Measurements from ENCODE around the gene P2RX4. TPM values are rescaled to one million over a fixed set of nuclear protein-coding genes. Genes with fewer than 3 reads are reported as not detected.

P2RX4 gene
- total and polyA plus RNA-seq, 2 donors (not counting 1 experiment from before 2014, with no cell fraction given): 30.4 to 31.9 TPM

DNA sequence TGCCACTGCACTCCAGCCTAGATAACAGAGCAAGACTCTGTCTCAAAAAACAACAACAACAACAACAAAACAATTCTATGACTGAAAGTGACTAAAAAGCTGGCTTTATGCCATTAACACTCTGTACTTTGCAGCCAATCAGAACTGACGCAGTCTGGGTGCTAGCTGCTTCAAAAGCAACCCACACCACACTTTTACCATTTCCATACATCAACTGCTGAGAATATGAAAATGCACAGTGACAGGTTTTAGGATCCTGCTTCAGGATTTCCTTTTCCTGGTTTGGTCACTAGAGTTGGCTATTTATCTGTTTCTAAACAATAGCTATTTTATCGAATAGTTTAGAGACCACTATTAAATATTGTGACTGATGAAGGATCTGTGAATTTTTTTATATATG, 23.1 kb upstream of the P2RX4 start:
- Histone ChIP-seq H3K36me3 (replicated peaks in 1 of 2; ENCODE audit: control extremely low read depth in 1 of 2, control insufficient read depth in 1 of 2, extremely low read depth in 1 of 2, insufficient read depth in 2 of 2, low read length in 1 of 2) (no peaks in the 10 kb centered on the region), H3K4me3 (ENCODE audit: control extremely low read depth in 1 of 5, extremely low read depth in 1 of 5, insufficient read depth in 1 of 5, low read depth in 2 of 5, low read length in 4 of 5) (no peak overlapping the region), H3K27ac (ENCODE audit: low read length in 2 of 2) (no peak overlapping the region), H3K79me2 (ENCODE audit: control insufficient read depth, insufficient read depth, low read length) (no peaks in the 10 kb centered on the region), H3K4me1 (ENCODE audit: control insufficient read depth in 2 of 2, insufficient read depth in 2 of 2, low read length in 2 of 2) (peaks cover 7 to 16% of the 10 kb centered on the region in 2 donors), H3K27me3 (replicated peaks in 1 of 4; ENCODE audit: control extremely low read depth in 1 of 4, control insufficient read depth in 3 of 4, insufficient read depth in 4 of 4, low read length in 3 of 4) (no peaks in the 10 kb centered on the region), H4K20me1 (ENCODE audit: control insufficient read depth, insufficient read depth, low read length, poor library complexity, severe bottlenecking) (no peaks in the 10 kb centered on the region), H3K9ac (ENCODE audit: low read length) (no peak overlapping the region), H3K9me3 (ENCODE audit: control extremely low read depth in 1 of 3, control insufficient read depth in 2 of 3, insufficient read depth in 1 of 3, low read length in 2 of 3) (peaks cover 0 to 4% (median 0%) of the 10 kb centered on the region in 3 donors), H2AFZ (ENCODE audit: insufficient read depth, low read depth, low read length, poor library complexity, severe bottlenecking) (no peak overlapping the region), H3K4me2 (replicated peaks; ENCODE audit: low read depth, low read length, poor library complexity, severe bottlenecking) (no peak overlapping the region)
- intact Hi-C loops (cut with micrococcal nuclease): no loop called here
- Mint-ChIP-seq H3K4me3 (no peak overlapping the region), H3K27me3 (no peaks in the 10 kb centered on the region), H3K27ac (no peak overlapping the region), H3K4me1 (peaks cover 18% of the 10 kb centered on the region), H3K9me3 (ENCODE audit: insufficient read depth) (peaks cover 3% of the 10 kb centered on the region)
- no peak for ATAC-seq (ENCODE audit: low read depth)
- no peak for TF ChIP-seq EZH2 (IDR thresholded peaks at IDR 0.05; ENCODE audit: borderline replicate concordance, insufficient read depth, low read depth, low read length, poor library complexity, severe bottlenecking)
- no peak for TF ChIP-seq CTCF (IDR thresholded peaks at IDR 0.05)
- ChIA-PET CTCF (interaction anchor here (0.9 kb wide), 1 partner anchor 21 kb away, joined by 3 read pairs; no protein-coding TSS in a partner anchor), POLR2A (no interaction called here)
- no peak for DNase-seq
- 100% methylated on average over 1 of the region's 2 CpGs for WGBS (ENCODE audit: insufficient coverage)

DNA sequence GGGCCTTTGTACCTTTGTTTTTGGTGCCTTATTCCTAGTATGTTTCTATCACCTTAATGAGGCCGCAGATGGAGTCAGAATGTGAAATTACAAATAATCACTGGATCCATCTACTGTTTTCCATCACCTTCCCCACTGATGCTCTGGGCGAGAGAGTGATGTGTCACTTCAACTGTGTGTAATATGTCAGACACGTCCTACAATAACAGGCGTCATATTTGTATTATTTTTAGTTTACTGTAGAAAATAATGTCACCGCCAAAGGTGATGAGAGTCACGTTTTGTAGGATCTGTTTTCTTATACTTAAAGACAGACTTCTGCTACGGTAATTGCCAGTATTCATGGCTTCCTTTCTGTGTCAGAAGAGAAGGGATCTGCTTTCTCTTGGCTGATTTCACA, 22.4 kb upstream of the P2RX4 start:
- intact Hi-C loops (cut with micrococcal nuclease): no loop called here
- ATAC-seq (ENCODE audit: low read depth) (no peak), DNase-seq (no peak)
- WGBS (ENCODE audit: insufficient coverage): 80% methylated on average over 1 of the region's 7 CpGs
- Histone ChIP-seq H3K36me3 (replicated peaks in 1 of 2; ENCODE audit: control extremely low read depth in 1 of 2, control insufficient read depth in 1 of 2, extremely low read depth in 1 of 2, insufficient read depth in 2 of 2, low read length in 1 of 2) (no peaks in the 10 kb centered on the region), H3K9ac (ENCODE audit: low read length) (no peak overlapping the region), H3K4me3 (ENCODE audit: control extremely low read depth in 1 of 5, extremely low read depth in 1 of 5, insufficient read depth in 1 of 5, low read depth in 2 of 5, low read length in 4 of 5) (no peak overlapping the region), H3K4me2 (replicated peaks; ENCODE audit: low read depth, low read length, poor library complexity, severe bottlenecking) (no peak overlapping the region), H3K27me3 (replicated peaks in 1 of 4; ENCODE audit: control extremely low read depth in 1 of 4, control insufficient read depth in 3 of 4, insufficient read depth in 4 of 4, low read length in 3 of 4) (no peaks in the 10 kb centered on the region), H2AFZ (ENCODE audit: insufficient read depth, low read depth, low read length, poor library complexity, severe bottlenecking) (no peak overlapping the region), H3K79me2 (ENCODE audit: control insufficient read depth, insufficient read depth, low read length) (no peaks in the 10 kb centered on the region), H4K20me1 (ENCODE audit: control insufficient read depth, insufficient read depth, low read length, poor library complexity, severe bottlenecking) (no peaks in the 10 kb centered on the region), H3K9me3 (ENCODE audit: control extremely low read depth in 1 of 3, control insufficient read depth in 2 of 3, insufficient read depth in 1 of 3, low read length in 2 of 3) (no peaks in the 10 kb centered on the region), H3K4me1 (ENCODE audit: control insufficient read depth in 2 of 2, insufficient read depth in 2 of 2, low read length in 2 of 2) (peaks cover 7 to 16% of the 10 kb centered on the region in 2 donors), H3K27ac (ENCODE audit: low read length in 2 of 2) (no peak overlapping the region)
- Mint-ChIP-seq H3K4me3 (no peak overlapping the region), H3K9me3 (ENCODE audit: insufficient read depth) (peaks cover 3% of the 10 kb centered on the region), H3K4me1 (peaks cover 18% of the 10 kb centered on the region), H3K27me3 (no peaks in the 10 kb centered on the region), H3K27ac (no peak overlapping the region)
- TF ChIP-seq EZH2 (IDR thresholded peaks at IDR 0.05; ENCODE audit: borderline replicate concordance, insufficient read depth, low read depth, low read length, poor library complexity, severe bottlenecking) (no peak), CTCF (IDR thresholded peaks at IDR 0.05) (no peak)
- ChIA-PET CTCF (interaction anchor here (0.6 to 0.9 kb wide), 2 partner anchors 13 to 20 kb away, joined by 3 to 4 read pairs; no protein-coding TSS in a partner anchor), POLR2A (no interaction called here)

Data from B cell (primary cell).